Measurements from ENCODE around the gene QSOX2.

DNA sequence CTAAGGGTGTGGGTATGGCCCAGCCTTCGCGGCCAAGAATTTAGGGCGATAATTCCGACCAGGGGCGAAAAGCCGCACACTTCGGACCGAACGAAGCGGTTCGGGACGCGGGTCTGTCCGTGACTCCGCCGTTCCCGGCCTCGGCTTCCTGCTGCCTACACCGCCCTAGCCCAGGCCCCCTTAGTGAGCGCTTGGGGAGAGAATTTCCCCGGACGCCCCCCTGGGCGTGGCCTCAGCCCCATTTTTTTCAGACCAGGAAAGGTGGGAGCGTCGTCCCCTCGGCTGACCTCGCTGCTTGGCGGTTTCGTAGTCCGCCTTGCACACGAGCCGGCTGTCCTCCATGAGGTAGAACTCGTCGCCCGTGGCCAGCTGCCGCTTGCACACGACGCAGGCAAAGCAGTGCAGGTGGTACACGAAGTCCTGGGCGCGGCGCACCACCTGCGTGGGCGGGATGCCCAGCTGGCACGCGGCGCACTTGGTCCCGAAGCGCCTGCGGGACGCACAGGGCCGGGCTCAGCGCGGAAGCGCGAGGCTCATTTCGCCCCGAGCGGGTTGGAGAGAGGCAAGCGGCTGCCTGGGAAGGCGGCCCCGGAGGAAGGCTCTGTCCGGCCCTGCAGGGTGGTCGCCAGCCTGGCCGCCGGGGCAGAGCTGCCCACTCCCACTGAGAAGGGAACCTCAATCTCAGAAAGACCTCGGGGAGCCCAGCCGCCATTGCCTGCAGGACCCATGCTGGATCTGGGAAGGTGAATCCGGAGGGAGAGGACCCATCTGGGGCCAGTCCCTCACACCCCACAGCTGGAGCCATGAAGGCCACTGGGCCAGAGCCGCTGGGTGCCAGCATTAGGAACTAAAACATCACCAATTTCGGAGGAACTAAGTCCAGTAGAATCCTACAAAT lies 46.0 kb downstream of the QSOX2 start:
- TF ChIP-seq EZH2 (IDR thresholded peaks at IDR 0.05; ENCODE audit: low read length, unreplicated experiment): no peak
- TF ChIP-seq, protein P1, sequence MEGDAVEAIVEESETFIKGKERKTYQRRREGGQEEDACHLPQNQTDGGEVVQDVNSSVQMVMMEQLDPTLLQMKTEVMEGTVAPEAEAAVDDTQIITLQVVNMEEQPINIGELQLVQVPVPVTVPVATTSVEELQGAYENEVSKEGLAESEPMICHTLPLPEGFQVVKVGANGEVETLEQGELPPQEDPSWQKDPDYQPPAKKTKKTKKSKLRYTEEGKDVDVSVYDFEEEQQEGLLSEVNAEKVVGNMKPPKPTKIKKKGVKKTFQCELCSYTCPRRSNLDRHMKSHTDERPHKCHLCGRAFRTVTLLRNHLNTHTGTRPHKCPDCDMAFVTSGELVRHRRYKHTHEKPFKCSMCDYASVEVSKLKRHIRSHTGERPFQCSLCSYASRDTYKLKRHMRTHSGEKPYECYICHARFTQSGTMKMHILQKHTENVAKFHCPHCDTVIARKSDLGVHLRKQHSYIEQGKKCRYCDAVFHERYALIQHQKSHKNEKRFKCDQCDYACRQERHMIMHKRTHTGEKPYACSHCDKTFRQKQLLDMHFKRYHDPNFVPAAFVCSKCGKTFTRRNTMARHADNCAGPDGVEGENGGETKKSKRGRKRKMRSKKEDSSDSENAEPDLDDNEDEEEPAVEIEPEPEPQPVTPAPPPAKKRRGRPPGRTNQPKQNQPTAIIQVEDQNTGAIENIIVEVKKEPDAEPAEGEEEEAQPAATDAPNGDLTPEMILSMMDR (conservative IDR thresholded peaks at IDR 0.05; ENCODE audit: low read depth, low read length): no peak

All from PC-3 (cell line).